Left lung (tissue), 10 donors: Measurements from ENCODE around the gene FLG2. TPM values are rescaled to one million over a fixed set of nuclear protein-coding genes. Genes with fewer than 3 reads are reported as not detected.

ENCODE experiments used
- ATAC-seq: fragments of 200-7000 bp; cut with Tn5 transposase; one replicate; pipeline ENCODE4 v1.9.1; 2020; ENCODE audit warnings: moderate library complexity
- DNase-seq, 4 donors: peaks; one replicate each; pipeline ENCODE4 v3.0.0-alpha.2; 2013 to 2020
- H3K27ac ChIP-seq, 2 donors: fragments of 200-600 bp; sonication (generic) in 1 of 2; one replicate each; pipeline versions ENCODE4 v1.5.0 to v1.8.0; 2020 to 2021
- H3K27me3 ChIP-seq, 2 donors: fragments of 200-600 bp; sonication (generic) in 1 of 2; one replicate each; pipeline versions ENCODE4 v1.5.0 to v1.8.0; 2020 to 2021
- H3K36me3 ChIP-seq, 2 donors: fragments of 200-600 bp; sonication (generic) in 1 of 2; one replicate each; pipeline versions ENCODE4 v1.5.0 to v1.8.0; 2020 to 2021
- H3K4me1 ChIP-seq, 2 donors: fragments of 200-600 bp; one replicate each; pipeline ENCODE4 v1.8.0; 2021
- H3K4me3 ChIP-seq, 2 donors: fragments of 200-600 bp; sonication (generic) in 1 of 2; one replicate each; pipeline versions ENCODE4 v1.5.0 to v1.8.0; 2020 to 2021; ENCODE audit warnings: mild to moderate bottlenecking in 1 of 2
- H3K9me3 ChIP-seq, 2 donors: fragments of 200-600 bp; sonication (generic) in 1 of 2; one replicate each; pipeline versions ENCODE4 v1.5.0 to v1.8.0; 2020 to 2021
- CTCF ChIP-seq, 2 donors: fragments of 200-600 bp; sonication (generic) in 1 of 2; IDR thresholded peaks; one replicate each; pipeline versions ENCODE4 v1.5.0 to v1.8.0; 2021; ENCODE audit warnings: antibody characterized with exemption in 2 of 2
- intact Hi-C, 2 donors: fragments of 100-400 bp; cut with DNase I; formaldehyde crosslinking; loops; one replicate each; pipeline versions ENCODE4 v1.11.2 to v1.14.2; 2022
- polyA plus RNA-seq, 6 donors: library from polyadenylated mRNA; unstranded; fragments of 120-200 nt; gene quantifications; one replicate each; pipeline ENCODE4 v1.2.1, GENCODE V29; 2013; ENCODE audit not compliant: insufficient read length in 6 of 6
- total RNA-seq, 2 donors: library from RNA; stranded (reverse); fragmentation: NEBNext Ultra II Directional; extraction: Animal tissue kit (Norgen Biotek cat#: 25700); gene quantifications; one replicate each; pipeline ENCODE4 v1.2.1, GENCODE V29; 2021
- donor health status: DM: no; HTN: yes; CAD: no.
- donor health status: DM: no; HTN: no; CAD: no.

FLG2 gene
- total and polyA plus RNA-seq, 8 donors = 0.01 to 0.27 (median 0.16) TPM; not detected in 2

- intact Hi-C loops = no loop called here
- H3K36me3 ChIP-seq = no peaks in the 10 kb centered on the region
- no peak overlapping the region for H3K27ac ChIP-seq
- peaks cover 0 to 20% of the 10 kb centered on the region in 2 donors for H3K9me3 ChIP-seq
- DNase-seq = no peak
- no peak for TF ChIP-seq CTCF (IDR thresholded peaks at IDR 0.05)
- no peak overlapping the region for H3K4me3 ChIP-seq
- H3K4me1 ChIP-seq = no peaks in the 10 kb centered on the region
- ATAC-seq = no peak
- no peaks in the 10 kb centered on the region for H3K27me3 ChIP-seq
Measured at GRCh38 chr1:152372672-152373071, 12.9 kb upstream of the FLG2 start.

- Histone ChIP-seq H3K27ac (no peak overlapping the region), H3K4me1 (no peaks in the 10 kb centered on the region), H3K4me3 (no peak overlapping the region), H3K36me3 (no peaks in the 10 kb centered on the region), H3K27me3 (no peaks in the 10 kb centered on the region), H3K9me3 (peaks cover 0 to 20% of the 10 kb centered on the region in 2 donors)
- intact Hi-C loops = no loop called here
- DNase-seq (no peak), ATAC-seq (no peak)
- TF ChIP-seq CTCF (IDR thresholded peaks at IDR 0.05) = no peak
Measured at GRCh38 chr1:152367436-152367835, 7.6 kb upstream of the FLG2 start.

- TF ChIP-seq CTCF (IDR thresholded peaks at IDR 0.05) = no peak
- H3K4me3 ChIP-seq = no peak overlapping the region
- H3K27ac ChIP-seq = no peak overlapping the region
- no peaks in the 10 kb centered on the region for H3K4me1 ChIP-seq
- no peak for ATAC-seq
- no peaks in the 10 kb centered on the region for H3K9me3 ChIP-seq
- no peak for DNase-seq
- no peaks in the 10 kb centered on the region for H3K36me3 ChIP-seq
- no peaks in the 10 kb centered on the region for H3K27me3 ChIP-seq
- intact Hi-C loops = no loop called here
Measured at GRCh38 chr1:152356736-152357135, 3.1 kb downstream of the FLG2 start.

- no peak overlapping the region for H3K4me3 ChIP-seq
- H3K4me1 ChIP-seq = no peaks in the 10 kb centered on the region
- ATAC-seq (no peak), DNase-seq (no peak)
- no peaks in the 10 kb centered on the region for H3K27me3 ChIP-seq
- no peaks in the 10 kb centered on the region for H3K36me3 ChIP-seq
- intact Hi-C loops = no loop called here
- no peak overlapping the region for H3K27ac ChIP-seq
- H3K9me3 ChIP-seq = no peaks in the 10 kb centered on the region
- TF ChIP-seq CTCF (IDR thresholded peaks at IDR 0.05) = no peak
Measured at GRCh38 chr1:152349611-152350010, 10.2 kb downstream of the FLG2 start.

- Histone ChIP-seq H3K27me3 (no peaks in the 10 kb centered on the region), H3K27ac (no peak overlapping the region), H3K36me3 (no peaks in the 10 kb centered on the region), H3K4me3 (no peak overlapping the region), H3K9me3 (no peaks in the 10 kb centered on the region), H3K4me1 (no peaks in the 10 kb centered on the region)
- no peak for ATAC-seq
- TF ChIP-seq CTCF (IDR thresholded peaks at IDR 0.05) = no peak
- DNase-seq = no peak
- intact Hi-C loops = no loop called here
Measured at GRCh38 chr1:152348447-152348846, 11.4 kb downstream of the FLG2 start.
